ENCODE data around the gene NCEH1. TPM values are rescaled to one million over a fixed set of nuclear protein-coding genes. Genes with fewer than 3 reads are reported as not detected.

The NCEH1 gene
- total and polyA plus RNA-seq, 2 experiments from 2014 or later = 1.8 to 4.9 TPM

- TF ChIP-seq JUNB (IDR thresholded peaks at IDR 0.05; ENCODE audit: unreplicated experiment) (no peak), POLR2AphosphoS5 (IDR thresholded peaks at IDR 0.05; ENCODE audit: low read depth) (no peak), EZH2 (IDR thresholded peaks at IDR 0.05; ENCODE audit: low read depth, unreplicated experiment) (no peak), ZNF331 (CRISPR knock-in tag; IDR thresholded peaks at IDR 0.05; ENCODE audit: low read depth) (no peak), NANOG (IDR thresholded peaks at IDR 0.05; ENCODE audit: borderline replicate concordance) (no peak), EZH2phosphoT487 (IDR thresholded peaks at IDR 0.05; ENCODE audit: unreplicated experiment) (no peak), STAT1 (IDR thresholded peaks at IDR 0.05; ENCODE audit: unreplicated experiment) (no peak), CTCF (conservative IDR thresholded peaks at IDR 0.05; ENCODE audit: low read depth in 2 of 2) (no peak), ETS1 (IDR thresholded peaks at IDR 0.05) (no peak), CREB1 (CRISPR knock-in tag; IDR thresholded peaks at IDR 0.05; ENCODE audit: low read depth) (no peak)
These were observed 80.6 kb downstream of the NCEH1 start (continued) for GRCh38 chr3:172630316-172630715.

GRCh38 chr3:172629470-172629869, 81.4 kb downstream of the NCEH1 start:
- Histone ChIP-seq H3K4me1 (ENCODE audit: insufficient read depth) (no peaks in the 10 kb centered on the region), H3K36me3 (ENCODE audit: insufficient read depth) (no peaks in the 10 kb centered on the region), H3K27ac (ENCODE audit: low read depth) (no peak overlapping the region), H3K27me3 (ENCODE audit: insufficient read depth) (no peaks in the 10 kb centered on the region), H3K9me2 (ENCODE audit: insufficient read depth) (no peaks in the 10 kb centered on the region), H4K20me1 (replicated peaks; ENCODE audit: insufficient read depth) (no peaks in the 10 kb centered on the region), H3K4me3 (no peak overlapping the region), H2AFZ (no peak overlapping the region), H3K79me2 (replicated peaks; ENCODE audit: insufficient read depth) (no peaks in the 10 kb centered on the region), H3F3A (replicated peaks; ENCODE audit: low read depth) (no peaks in the 10 kb centered on the region), H3K4me2 (no peak overlapping the region)
- ATAC-seq (no peak), DNase-seq (ENCODE audit: low spot score) (no peak)
- Mint-ChIP-seq H3K4me1 (no peaks in the 10 kb centered on the region), H3K9me3 (no peaks in the 10 kb centered on the region), H3K36me3 (ENCODE audit: low read depth) (no peaks in the 10 kb centered on the region), H3K4me3 (no peak overlapping the region), H3K27me3 (ENCODE audit: insufficient read depth, low read depth, poor library complexity) (peaks cover 5% of the 10 kb centered on the region), H3K27ac (no peak overlapping the region)
- TF ChIP-seq ZNF114 (CRISPR knock-in tag; IDR thresholded peaks at IDR 0.05) (no peak), REST (IDR thresholded peaks at IDR 0.05; ENCODE audit: unreplicated experiment) (no peak), NANOG (IDR thresholded peaks at IDR 0.05; ENCODE audit: borderline replicate concordance) (no peak), POLR2AphosphoS5 (IDR thresholded peaks at IDR 0.05; ENCODE audit: low read depth) (no peak), EZH2 (IDR thresholded peaks at IDR 0.05; ENCODE audit: low read depth, unreplicated experiment) (no peak), ZNF331 (CRISPR knock-in tag; IDR thresholded peaks at IDR 0.05; ENCODE audit: low read depth) (no peak), ZNF462 (CRISPR knock-in tag; IDR thresholded peaks at IDR 0.05) (no peak)
